HG02973 (cell line): Measurements from ENCODE around the gene AUNIP.

ENCODE experiments used
- ATAC-seq: cut with Tn5 transposase; IDR thresholded peaks from one replicate; pipeline ENCODE4 v1.9.1; 2021; ENCODE audit warnings: moderate library complexity; ENCODE audit not compliant: unreplicated experiment

The AUNIP gene

DNA sequence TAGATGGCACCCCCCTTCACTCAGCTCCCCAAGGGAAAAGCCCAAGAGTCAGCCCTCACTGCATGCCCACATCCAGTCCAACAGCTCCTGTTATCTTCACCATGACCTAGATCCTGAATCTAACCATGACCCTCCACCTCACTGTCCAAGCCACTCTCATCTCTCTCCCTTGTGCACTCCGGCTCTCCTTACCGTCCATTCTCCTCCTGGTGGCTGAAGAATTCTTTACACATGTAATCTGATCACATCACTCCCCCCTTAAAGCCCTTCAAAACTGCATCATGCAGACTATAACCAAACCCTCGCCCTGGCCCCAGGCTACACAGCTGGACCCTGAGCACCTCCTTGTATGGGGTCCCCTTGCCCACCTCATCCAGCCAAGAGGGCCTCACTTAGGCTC lies 30.2 kb upstream of the AUNIP start:
- ATAC-seq = no peak

GRCh38 chr1:25888426-25888987 lies 29.2 kb upstream of the AUNIP start:
- ATAC-seq = no peak

DNA sequence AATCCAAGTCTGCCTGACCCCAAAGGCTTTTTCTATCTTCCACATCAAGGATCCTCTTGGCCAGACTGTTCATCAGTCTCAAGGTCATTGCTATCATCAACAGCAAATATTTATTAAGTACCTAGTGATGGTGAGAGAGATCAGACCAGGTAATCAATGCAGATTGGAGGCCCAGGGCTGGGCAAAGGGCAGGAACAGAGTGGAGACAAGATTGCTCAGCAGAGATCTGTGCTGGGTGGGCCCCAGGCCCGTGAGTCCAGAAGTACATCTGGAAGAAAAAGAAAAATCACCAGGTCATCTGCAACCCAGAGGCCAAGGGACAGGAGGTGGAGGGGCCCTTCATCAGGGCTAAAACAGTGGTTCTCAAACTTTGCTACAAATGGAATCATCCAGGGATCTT lies 26.3 kb upstream of the AUNIP start:
- no peak for ATAC-seq

DNA sequence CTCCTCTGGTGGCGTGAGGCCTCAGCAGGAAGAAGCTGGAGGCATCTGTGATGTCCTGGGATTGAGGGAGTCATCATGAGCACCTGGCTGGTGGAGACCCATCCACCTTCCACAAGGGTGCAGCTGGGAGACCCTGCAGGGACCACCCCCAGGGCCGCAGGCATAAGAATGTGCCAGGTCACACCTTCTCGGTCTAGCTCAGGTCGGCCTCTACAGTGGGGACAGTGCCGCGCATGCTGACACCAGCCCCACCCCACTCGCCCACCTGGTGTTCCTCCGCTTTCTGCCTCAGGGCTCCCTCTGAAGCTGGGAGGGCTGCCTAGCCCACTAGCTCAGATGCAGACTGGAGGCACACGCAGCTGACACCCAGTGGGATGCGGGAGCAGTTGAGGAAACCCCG lies 22.0 kb upstream of the AUNIP start:
- ATAC-seq = no peak

DNA sequence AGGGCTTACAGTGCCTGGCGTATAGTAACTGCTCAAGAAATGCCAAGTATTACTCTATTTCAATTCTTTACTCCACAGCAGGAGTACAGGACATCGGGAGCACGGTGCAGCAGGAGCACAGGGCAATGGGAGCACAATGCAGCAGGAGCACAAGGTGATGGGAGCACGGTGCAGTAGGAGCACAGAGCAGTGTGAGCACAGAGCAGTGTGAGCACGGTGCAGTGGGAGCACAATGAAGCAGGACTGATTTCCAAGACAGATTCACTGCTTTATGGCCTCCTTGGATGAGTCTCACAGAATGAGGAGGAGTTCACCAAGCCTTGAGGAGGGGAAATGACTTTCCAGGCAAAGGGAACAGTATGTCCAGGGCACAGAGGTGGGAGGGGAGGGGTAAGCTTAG lies 21.3 kb upstream of the AUNIP start:
- ATAC-seq = no peak

- ATAC-seq = no peak
Observed at GRCh38 chr1:25879675-25880074, 20.4 kb upstream of the AUNIP start.

DNA sequence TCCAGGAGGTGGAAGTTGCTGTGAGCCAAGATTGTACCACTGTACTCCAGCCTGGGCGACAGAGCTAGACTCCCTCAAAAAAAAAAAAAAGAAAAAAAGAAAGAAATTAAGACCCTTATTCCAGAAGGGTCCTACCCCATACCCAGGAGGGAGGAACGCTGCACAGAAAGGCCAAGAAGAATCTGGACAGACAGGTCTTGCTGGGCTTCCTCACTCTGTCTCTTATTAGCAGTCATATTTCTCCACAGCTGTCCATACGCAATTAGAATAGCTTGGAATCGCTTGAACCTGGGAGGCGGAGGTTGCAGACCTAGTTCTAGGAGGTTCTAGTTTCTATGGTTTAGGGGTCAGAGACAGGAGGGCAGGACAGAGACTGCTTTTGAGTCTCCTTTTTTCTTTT lies 19.4 kb upstream of the AUNIP start:
- ATAC-seq = no peak

GRCh38 chr1:25877155-25877554 lies 17.9 kb upstream of the AUNIP start:
- no peak for ATAC-seq

GRCh38 chr1:25876693-25877077 lies 17.4 kb upstream of the AUNIP start:
- no peak for ATAC-seq

DNA sequence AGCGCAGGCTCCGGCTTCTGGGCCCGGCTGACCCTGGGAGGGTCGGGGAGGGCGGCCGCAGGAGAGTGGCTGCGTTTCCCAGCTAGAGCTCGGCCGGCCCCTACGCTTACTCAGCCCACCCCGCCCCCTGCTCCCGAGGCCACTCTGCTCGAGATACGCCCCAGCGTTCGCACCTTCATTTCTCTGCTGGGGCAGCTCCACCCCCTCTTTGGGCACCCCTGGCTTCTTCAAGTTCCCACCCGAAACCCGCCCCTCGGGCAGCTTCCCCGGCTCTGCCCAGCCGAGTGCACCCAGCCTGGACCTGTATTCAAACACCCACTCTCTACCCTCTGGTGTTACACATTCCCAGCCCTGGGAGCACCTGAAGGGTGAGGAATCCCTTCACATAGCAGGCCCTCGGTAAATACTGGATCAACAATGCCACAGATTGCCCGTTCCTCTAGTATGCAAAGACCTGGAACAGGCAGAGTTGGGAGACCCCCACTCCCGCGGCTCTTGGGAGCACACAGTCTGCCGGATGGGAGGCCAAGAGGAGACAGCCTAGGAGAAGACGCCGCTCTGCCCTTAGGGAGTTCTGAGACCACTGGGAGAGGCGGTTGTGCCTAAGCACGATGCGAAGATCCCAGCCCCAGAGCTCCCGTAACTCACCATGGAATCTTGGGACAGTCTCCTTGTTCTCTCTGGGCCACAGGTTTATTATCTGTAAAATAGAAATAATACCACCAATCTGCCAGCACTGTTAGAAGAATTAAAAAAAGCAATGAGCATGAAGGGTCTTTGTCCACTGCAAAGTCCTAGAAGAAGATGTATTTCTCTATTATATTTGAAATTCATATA lies 16.8 kb upstream of the AUNIP start:
- no peak for ATAC-seq

- ATAC-seq = no peak
Observed at GRCh38 chr1:25875154-25875855, 16.0 kb upstream of the AUNIP start, which contains the start of gene PAQR7. Gene PAQR7, minus strand, starts transcription at chr1:25875708. Its CDS starts 11,869 bp downstream, at chr1:25863839.

DNA sequence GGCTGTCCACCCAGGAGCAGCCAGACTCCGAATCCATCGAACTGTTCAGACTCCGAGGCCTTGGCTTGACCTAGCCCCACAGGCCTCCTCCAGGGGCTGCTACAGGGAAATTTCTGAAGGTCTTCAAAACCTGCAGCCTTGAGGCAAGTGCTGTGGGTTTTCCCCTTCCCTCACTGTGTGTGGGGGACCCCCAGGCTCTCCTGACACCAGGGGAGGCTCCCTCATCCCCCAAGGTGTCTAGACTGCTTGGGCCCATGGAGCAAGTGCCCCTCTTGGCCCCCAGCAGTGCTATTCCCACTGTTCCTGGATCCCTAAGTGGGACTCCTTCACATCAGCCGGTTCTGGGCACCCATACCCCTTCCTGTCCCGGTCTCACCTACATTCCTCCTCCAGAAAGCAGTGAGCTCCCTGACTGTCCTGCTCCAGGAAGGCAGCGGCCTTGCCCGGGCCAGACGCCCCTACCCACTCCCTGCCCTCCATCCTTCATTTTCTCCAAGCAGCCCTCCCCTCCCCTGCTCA lies 15.4 kb upstream of the AUNIP start:
- ATAC-seq = no peak

- no peak for ATAC-seq
Observed at GRCh38 chr1:25874209-25874608, 15.0 kb upstream of the AUNIP start.

DNA sequence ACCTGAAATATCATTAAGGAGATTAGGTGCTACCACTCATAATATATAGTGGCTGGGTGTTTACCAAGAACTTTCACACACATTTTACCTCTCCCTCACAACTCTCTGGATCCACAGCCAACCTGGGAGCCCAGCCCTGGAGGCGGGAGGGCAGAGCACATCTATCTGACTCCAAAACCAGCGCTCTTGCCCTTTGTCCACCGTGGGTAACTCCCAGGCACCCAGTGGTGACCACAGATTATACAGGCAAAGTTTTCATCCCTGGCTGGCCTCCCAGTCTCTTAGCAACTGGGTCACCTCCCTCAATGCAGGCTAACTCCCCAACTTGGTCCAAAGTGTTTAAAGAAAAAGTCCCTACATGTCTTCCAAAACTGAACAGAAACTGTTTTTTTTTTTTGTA lies 13.9 kb upstream of the AUNIP start:
- ATAC-seq = no peak

GRCh38 chr1:25872713-25873112 lies 13.5 kb upstream of the AUNIP start:
- no peak for ATAC-seq

DNA sequence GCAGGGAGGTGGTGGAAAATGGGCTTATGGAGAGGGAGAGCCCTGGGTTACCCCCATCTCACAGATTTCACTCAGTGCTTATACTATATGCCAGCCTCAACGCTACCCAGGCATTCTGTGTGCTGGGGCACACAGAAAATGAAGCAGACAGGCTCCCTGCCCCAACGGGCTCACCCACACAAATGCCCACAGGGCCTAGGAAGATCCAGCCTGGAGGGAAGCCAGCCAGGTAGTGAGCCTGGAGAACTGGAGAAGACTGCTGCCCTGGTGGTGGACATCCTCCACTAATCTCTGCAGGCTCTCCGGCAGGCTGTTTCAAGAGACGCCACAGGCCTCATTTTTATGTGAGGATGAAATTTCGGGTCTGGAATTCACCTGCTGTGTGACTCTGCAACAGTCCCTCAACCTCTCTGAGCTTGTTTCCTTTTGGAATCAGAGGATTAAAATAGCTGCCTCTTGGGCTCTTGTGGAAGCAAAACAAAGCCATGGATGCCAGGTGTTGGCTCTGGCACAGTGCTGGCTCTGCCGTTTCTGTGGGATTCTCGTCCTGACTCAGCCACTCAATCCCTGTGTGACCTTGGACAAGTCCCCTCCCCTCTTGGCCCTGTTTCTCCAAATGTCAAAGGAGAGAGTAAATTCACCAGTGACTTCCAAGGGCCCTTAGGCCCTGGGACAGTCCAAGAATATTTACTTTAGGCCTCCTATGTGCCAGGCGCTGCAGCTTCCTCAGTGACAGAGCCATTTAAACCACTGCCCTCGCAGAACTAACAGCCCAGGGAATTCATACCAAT lies 12.6 kb upstream of the AUNIP start:
- ATAC-seq = no peak

DNA sequence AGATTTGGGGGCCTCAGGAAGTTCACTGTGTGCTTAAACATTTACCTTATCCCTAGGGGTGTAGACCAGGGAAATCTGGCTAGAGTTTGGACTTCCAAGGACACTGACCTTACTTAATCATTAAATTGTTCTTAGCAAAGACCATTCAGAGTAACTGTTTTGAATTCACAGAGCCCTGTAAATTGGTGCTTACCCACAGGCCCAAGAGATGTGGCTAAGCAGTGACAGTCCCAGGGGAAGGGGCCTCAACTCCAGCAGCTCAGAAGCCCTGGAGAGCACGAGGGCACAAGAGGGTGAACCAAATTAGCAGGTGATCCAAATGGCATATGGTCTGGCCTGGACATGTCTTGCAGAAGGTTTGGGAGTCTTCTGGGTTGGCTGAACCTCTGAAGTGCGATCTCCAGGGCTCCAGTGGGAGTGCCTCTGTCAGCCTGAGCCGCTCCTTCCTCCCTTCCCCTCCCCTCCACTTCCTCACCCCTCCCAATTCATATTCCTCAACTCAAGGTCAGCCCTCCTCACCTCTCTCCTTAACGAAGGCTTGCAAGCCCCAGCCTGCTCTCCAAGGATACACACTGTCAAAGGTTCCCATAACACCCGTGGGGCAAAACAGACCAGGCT lies 11.9 kb upstream of the AUNIP start:
- no peak for ATAC-seq

DNA sequence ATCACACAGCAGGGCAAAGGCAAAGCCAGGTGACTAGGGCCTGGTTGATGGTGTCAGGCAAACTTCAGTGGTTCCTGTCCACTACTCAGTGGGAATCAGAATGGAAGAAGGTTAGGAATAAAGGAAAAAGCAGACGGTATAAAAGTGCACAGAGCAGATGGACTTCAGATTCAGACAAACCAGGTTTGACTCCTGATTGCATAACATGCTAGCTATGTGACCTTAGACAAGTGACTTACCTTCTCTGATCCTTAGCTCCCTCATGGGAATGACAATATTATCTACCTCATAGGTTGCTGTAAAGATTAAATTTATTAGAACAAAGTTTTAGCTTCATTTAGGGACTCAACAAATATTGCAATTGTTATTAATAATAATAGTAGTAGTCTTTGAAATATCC lies 11.4 kb upstream of the AUNIP start:
- no peak for ATAC-seq

DNA sequence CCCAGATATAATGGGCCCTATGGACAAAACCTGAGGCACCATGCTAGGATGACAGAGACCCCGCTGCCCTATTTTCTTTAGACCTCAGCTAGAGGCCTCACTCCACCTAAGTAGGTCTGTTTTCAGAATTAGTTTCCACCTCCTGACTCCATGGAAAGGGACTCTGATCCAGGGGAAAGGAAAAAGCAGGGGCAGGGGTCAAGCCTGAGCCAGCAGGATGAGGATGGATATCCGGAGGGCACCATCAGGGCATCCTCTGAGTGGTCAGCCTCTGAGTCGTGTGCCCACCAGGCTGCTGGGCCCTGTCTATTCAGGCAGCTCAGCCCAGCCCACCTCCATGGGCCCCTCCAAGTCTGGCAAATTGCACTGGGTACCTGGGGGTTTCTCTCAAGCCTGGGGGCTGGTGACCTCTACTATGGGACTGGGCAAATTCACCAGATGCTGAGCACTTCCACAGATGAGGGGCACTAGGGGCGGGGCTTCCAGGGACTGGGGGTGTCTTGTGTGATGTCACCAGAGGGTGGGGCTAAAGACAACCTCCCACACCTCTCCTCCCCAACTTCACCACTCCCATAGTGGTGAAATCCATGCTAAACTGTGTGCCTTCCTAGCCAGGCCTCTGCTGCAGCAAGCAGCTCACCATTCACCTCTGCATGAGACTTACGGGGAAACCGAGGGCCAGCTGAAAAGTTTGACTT lies 10.8 kb upstream of the AUNIP start:
- ATAC-seq = no peak
